Measurements from ENCODE around the gene TTC19.
A peak's percentile ranks its signal among the peaks of the same experiment; 100 is the strongest.

Gene TTC19

GRCh38 chr17:15966183-15966878 lies 33.3 kb upstream of the TTC19 start:
- Histone ChIP-seq H3K4me1 (ENCODE audit: control insufficient read depth in 2 of 2, insufficient read depth in 1 of 2, low read depth in 1 of 2, low read length in 2 of 2) (peaks cover 18 to 22% of the 10 kb centered on the region in 2 donors), H2AK5ac (ENCODE audit: low read depth, low read length) (no peak overlapping the region), H3K4ac (ENCODE audit: low read length) (no peak overlapping the region), H3K9me3 (replicated peaks in 1 of 2; ENCODE audit: control insufficient read depth in 2 of 2, insufficient read depth in 1 of 2, low read depth in 1 of 2, low read length in 2 of 2) (no peaks in the 10 kb centered on the region), H4K91ac (ENCODE audit: low read depth, low read length, poor library complexity) (no peak overlapping the region), H3K9ac (ENCODE audit: low read depth, low read length, poor library complexity) (no peak overlapping the region), H3K27me3 (ENCODE audit: control insufficient read depth in 3 of 3, insufficient read depth in 3 of 3, low read depth in 1 of 3, low read length in 3 of 3) (no peaks in the 10 kb centered on the region), H2BK15ac (ENCODE audit: low read length) (no peak overlapping the region), H3K27ac (replicated peaks; ENCODE audit: low read length) (peak overlapping the region; percentile 82), H3K36me3 (replicated peaks in 1 of 2; ENCODE audit: control insufficient read depth in 2 of 2, insufficient read depth in 2 of 2, low read length in 2 of 2) (no peaks in the 10 kb centered on the region), H3K79me1 (ENCODE audit: low read depth, low read length) (no peaks in the 10 kb centered on the region), H2BK5ac (ENCODE audit: low read length) (no peak overlapping the region), H3K23ac (ENCODE audit: low read depth, low read length, poor library complexity) (no peak overlapping the region), H3K18ac (ENCODE audit: low read length) (no peak overlapping the region), H2BK120ac (ENCODE audit: low read depth, low read length) (no peak overlapping the region), H3K4me2 (ENCODE audit: insufficient read depth, low read length, poor library complexity, severe bottlenecking) (peak overlapping the region; percentile 63), H3K14ac (ENCODE audit: low read length) (no peak overlapping the region), H2BK12ac (ENCODE audit: low read length) (no peak overlapping the region), H3K4me3 (ENCODE audit: low read length in 2 of 2) (peak overlapping the region; percentile 52 to 59), H2AFZ (ENCODE audit: low read length) (peak overlapping the region; percentile 92), H4K8ac (ENCODE audit: low read depth, low read length) (no peak overlapping the region)
- peak; percentile 86 for DNase-seq (ENCODE audit: low spot score)
- no CpG with 5 or more reads among the region's 13 CpGs for whole genome bisulfite sequencing, 2 donors (ENCODE audit: extremely low coverage in 2 of 2, insufficient read length in 2 of 2, insufficient replicate concordance in 1 of 2)

GRCh38 chr17:15966879-15967248 lies 32.8 kb upstream of the TTC19 start:
- Histone ChIP-seq H3K27me3 (ENCODE audit: control insufficient read depth in 3 of 3, insufficient read depth in 3 of 3, low read depth in 1 of 3, low read length in 3 of 3) (no peaks in the 10 kb centered on the region), H3K9me3 (replicated peaks in 1 of 2; ENCODE audit: control insufficient read depth in 2 of 2, insufficient read depth in 1 of 2, low read depth in 1 of 2, low read length in 2 of 2) (no peaks in the 10 kb centered on the region), H2AFZ (ENCODE audit: low read length) (peak overlapping the region; percentile 92), H2BK120ac (ENCODE audit: low read depth, low read length) (no peak overlapping the region), H3K4ac (ENCODE audit: low read length) (no peak overlapping the region), H3K18ac (ENCODE audit: low read length) (peak overlapping the region; percentile 8), H2BK15ac (ENCODE audit: low read length) (no peak overlapping the region), H3K79me1 (ENCODE audit: low read depth, low read length) (no peaks in the 10 kb centered on the region), H3K23ac (ENCODE audit: low read depth, low read length, poor library complexity) (no peak overlapping the region), H3K14ac (ENCODE audit: low read length) (no peak overlapping the region), H4K8ac (ENCODE audit: low read depth, low read length) (no peak overlapping the region), H3K9ac (ENCODE audit: low read depth, low read length, poor library complexity) (no peak overlapping the region), H4K91ac (ENCODE audit: low read depth, low read length, poor library complexity) (no peak overlapping the region), H3K4me2 (ENCODE audit: insufficient read depth, low read length, poor library complexity, severe bottlenecking) (peak overlapping the region; percentile 63), H2BK5ac (ENCODE audit: low read length) (no peak overlapping the region), H3K36me3 (replicated peaks in 1 of 2; ENCODE audit: control insufficient read depth in 2 of 2, insufficient read depth in 2 of 2, low read length in 2 of 2) (no peaks in the 10 kb centered on the region), H3K4me3 (ENCODE audit: low read length in 2 of 2) (peak overlapping the region; percentile 52 to 59), H2AK5ac (ENCODE audit: low read depth, low read length) (no peak overlapping the region), H2BK12ac (ENCODE audit: low read length) (no peak overlapping the region), H3K27ac (replicated peaks; ENCODE audit: low read length) (peak overlapping the region; percentile 82), H3K4me1 (ENCODE audit: control insufficient read depth in 2 of 2, insufficient read depth in 1 of 2, low read depth in 1 of 2, low read length in 2 of 2) (peaks cover 18 to 22% of the 10 kb centered on the region in 2 donors)
- WGBS, 2 donors (ENCODE audit: extremely low coverage in 2 of 2, insufficient read length in 2 of 2, insufficient replicate concordance in 1 of 2) = no CpG with 5 or more reads among the region's 11 CpGs
- DNase-seq (ENCODE audit: low spot score) = no peak

- Histone ChIP-seq H3K23ac (ENCODE audit: low read depth, low read length, poor library complexity) (no peak overlapping the region), H3K14ac (ENCODE audit: low read length) (no peak overlapping the region), H4K8ac (ENCODE audit: low read depth, low read length) (no peak overlapping the region), H3K4me3 (ENCODE audit: low read length in 2 of 2) (no peak overlapping the region), H4K91ac (ENCODE audit: low read depth, low read length, poor library complexity) (no peak overlapping the region), H2BK12ac (ENCODE audit: low read length) (no peak overlapping the region), H3K9ac (ENCODE audit: low read depth, low read length, poor library complexity) (no peak overlapping the region), H3K27ac (replicated peaks; ENCODE audit: low read length) (no peak overlapping the region), H3K4ac (ENCODE audit: low read length) (no peak overlapping the region), H3K18ac (ENCODE audit: low read length) (no peak overlapping the region), H2BK120ac (ENCODE audit: low read depth, low read length) (no peak overlapping the region), H3K36me3 (replicated peaks in 1 of 2; ENCODE audit: control insufficient read depth in 2 of 2, insufficient read depth in 2 of 2, low read length in 2 of 2) (no peaks in the 10 kb centered on the region), H3K4me1 (ENCODE audit: control insufficient read depth in 2 of 2, insufficient read depth in 1 of 2, low read depth in 1 of 2, low read length in 2 of 2) (peaks cover 18 to 22% of the 10 kb centered on the region in 2 donors), H3K79me1 (ENCODE audit: low read depth, low read length) (no peaks in the 10 kb centered on the region), H2AK5ac (ENCODE audit: low read depth, low read length) (no peak overlapping the region), H2BK15ac (ENCODE audit: low read length) (no peak overlapping the region), H2AFZ (ENCODE audit: low read length) (no peak overlapping the region), H3K27me3 (ENCODE audit: control insufficient read depth in 3 of 3, insufficient read depth in 3 of 3, low read depth in 1 of 3, low read length in 3 of 3) (no peaks in the 10 kb centered on the region), H2BK5ac (ENCODE audit: low read length) (no peak overlapping the region), H3K9me3 (replicated peaks in 1 of 2; ENCODE audit: control insufficient read depth in 2 of 2, insufficient read depth in 1 of 2, low read depth in 1 of 2, low read length in 2 of 2) (no peaks in the 10 kb centered on the region), H3K4me2 (ENCODE audit: insufficient read depth, low read length, poor library complexity, severe bottlenecking) (no peak overlapping the region)
- no CpG with 5 or more reads among the region's 11 CpGs for WGBS, 2 donors (ENCODE audit: extremely low coverage in 2 of 2, insufficient read length in 2 of 2, insufficient replicate concordance in 1 of 2)
- no peak for DNase-seq (ENCODE audit: low spot score)
These were observed 31.8 kb upstream of the TTC19 start for GRCh38 chr17:15967706-15968399.

GRCh38 chr17:15969463-15969862 lies 30.2 kb upstream of the TTC19 start:
- WGBS, 2 donors (ENCODE audit: extremely low coverage in 2 of 2, insufficient read length in 2 of 2, insufficient replicate concordance in 1 of 2) = no CpG with 5 or more reads among the region's 8 CpGs
- no peak overlapping the region for H3K14ac ChIP-seq (ENCODE audit: low read length)
- no peak overlapping the region for H2BK12ac ChIP-seq (ENCODE audit: low read length)
- no peak overlapping the region for H2AFZ ChIP-seq (ENCODE audit: low read length)
- H2AK5ac ChIP-seq (ENCODE audit: low read depth, low read length) = no peak overlapping the region
- H3K4me3 ChIP-seq (ENCODE audit: low read length in 2 of 2) = no peak overlapping the region
- H3K27me3 ChIP-seq (ENCODE audit: control insufficient read depth in 3 of 3, insufficient read depth in 3 of 3, low read depth in 1 of 3, low read length in 3 of 3) = no peaks in the 10 kb centered on the region
- no peak overlapping the region for H3K4me2 ChIP-seq (ENCODE audit: insufficient read depth, low read length, poor library complexity, severe bottlenecking)
- peaks cover 0 to 2% of the 10 kb centered on the region in 2 donors for H3K9me3 ChIP-seq (replicated peaks in 1 of 2; ENCODE audit: control insufficient read depth in 2 of 2, insufficient read depth in 1 of 2, low read depth in 1 of 2, low read length in 2 of 2)
- H3K9ac ChIP-seq (ENCODE audit: low read depth, low read length, poor library complexity) = no peak overlapping the region
- H2BK15ac ChIP-seq (ENCODE audit: low read length) = no peak overlapping the region
- DNase-seq (ENCODE audit: low spot score) = no peak
- no peak overlapping the region for H2BK5ac ChIP-seq (ENCODE audit: low read length)
- no peak overlapping the region for H3K23ac ChIP-seq (ENCODE audit: low read depth, low read length, poor library complexity)
- no peak overlapping the region for H3K27ac ChIP-seq (replicated peaks; ENCODE audit: low read length)
- H3K4ac ChIP-seq (ENCODE audit: low read length) = no peak overlapping the region
- no peaks in the 10 kb centered on the region for H3K36me3 ChIP-seq (replicated peaks in 1 of 2; ENCODE audit: control insufficient read depth in 2 of 2, insufficient read depth in 2 of 2, low read length in 2 of 2)
- H3K18ac ChIP-seq (ENCODE audit: low read length) = no peak overlapping the region
- no peak overlapping the region for H2BK120ac ChIP-seq (ENCODE audit: low read depth, low read length)
- no peak overlapping the region for H4K8ac ChIP-seq (ENCODE audit: low read depth, low read length)
- H4K91ac ChIP-seq (ENCODE audit: low read depth, low read length, poor library complexity) = no peak overlapping the region
- H3K79me1 ChIP-seq (ENCODE audit: low read depth, low read length) = no peaks in the 10 kb centered on the region
- peaks cover 18 to 20% of the 10 kb centered on the region in 2 donors for H3K4me1 ChIP-seq (ENCODE audit: control insufficient read depth in 2 of 2, insufficient read depth in 1 of 2, low read depth in 1 of 2, low read length in 2 of 2)

Measured in neuronal stem cell (in vitro differentiated cells).